Tibial nerve (tissue), 3 donors: ENCODE measurements around the gene CCDC60.

Experiments
- POLR2A ChIP-seq, 2 donors: fragments of 450-650 bp; IDR thresholded peaks; one replicate each; pipeline ENCODE4 v1.6.1; 2017; ENCODE audit warnings: antibody characterized with exemption in 2 of 2, mild to moderate bottlenecking in 2 of 2, moderate library complexity in 2 of 2
- TF ChIP-seq, protein P1 (sequence below), 5 experiments: fragments of 200-600 bp in 3 of 5; fragments of 450-650 bp in 2 of 5; sonication (generic) in 3 of 5; IDR thresholded peaks; one replicate each; pipeline ENCODE4 v1.5.1; 2016 to 2019; ENCODE audit warnings: antibody characterized with exemption in 5 of 5, mild to moderate bottlenecking in 3 of 5, moderate library complexity in 2 of 5

DNA sequence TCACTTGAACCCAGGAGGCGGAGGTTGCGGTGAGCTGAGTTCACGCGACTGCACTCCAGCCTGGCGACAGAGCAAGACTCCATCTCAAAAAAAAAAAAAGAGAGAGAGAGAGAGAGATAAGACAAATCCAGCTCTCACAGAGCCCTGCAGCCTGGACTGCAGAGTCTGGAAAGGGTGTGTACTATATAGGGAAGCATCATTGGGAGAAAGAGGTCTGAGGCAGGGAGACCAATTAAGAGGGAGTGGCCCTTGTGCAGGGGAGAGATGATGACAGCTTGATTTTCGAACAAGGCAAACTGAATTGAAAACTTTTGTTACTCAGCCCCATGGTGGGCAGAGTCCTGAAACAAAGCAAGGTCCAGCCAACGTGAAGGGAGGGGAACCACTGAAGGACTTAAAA lies 116.2 kb downstream of the CCDC60 start:
- TF ChIP-seq, protein P1, sequence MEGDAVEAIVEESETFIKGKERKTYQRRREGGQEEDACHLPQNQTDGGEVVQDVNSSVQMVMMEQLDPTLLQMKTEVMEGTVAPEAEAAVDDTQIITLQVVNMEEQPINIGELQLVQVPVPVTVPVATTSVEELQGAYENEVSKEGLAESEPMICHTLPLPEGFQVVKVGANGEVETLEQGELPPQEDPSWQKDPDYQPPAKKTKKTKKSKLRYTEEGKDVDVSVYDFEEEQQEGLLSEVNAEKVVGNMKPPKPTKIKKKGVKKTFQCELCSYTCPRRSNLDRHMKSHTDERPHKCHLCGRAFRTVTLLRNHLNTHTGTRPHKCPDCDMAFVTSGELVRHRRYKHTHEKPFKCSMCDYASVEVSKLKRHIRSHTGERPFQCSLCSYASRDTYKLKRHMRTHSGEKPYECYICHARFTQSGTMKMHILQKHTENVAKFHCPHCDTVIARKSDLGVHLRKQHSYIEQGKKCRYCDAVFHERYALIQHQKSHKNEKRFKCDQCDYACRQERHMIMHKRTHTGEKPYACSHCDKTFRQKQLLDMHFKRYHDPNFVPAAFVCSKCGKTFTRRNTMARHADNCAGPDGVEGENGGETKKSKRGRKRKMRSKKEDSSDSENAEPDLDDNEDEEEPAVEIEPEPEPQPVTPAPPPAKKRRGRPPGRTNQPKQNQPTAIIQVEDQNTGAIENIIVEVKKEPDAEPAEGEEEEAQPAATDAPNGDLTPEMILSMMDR (IDR thresholded peaks at IDR 0.05) = no peak
- TF ChIP-seq POLR2A (IDR thresholded peaks at IDR 0.05) = no peak
